ENCODE measurements around the gene SLC38A11.

Gene SLC38A11

DNA sequence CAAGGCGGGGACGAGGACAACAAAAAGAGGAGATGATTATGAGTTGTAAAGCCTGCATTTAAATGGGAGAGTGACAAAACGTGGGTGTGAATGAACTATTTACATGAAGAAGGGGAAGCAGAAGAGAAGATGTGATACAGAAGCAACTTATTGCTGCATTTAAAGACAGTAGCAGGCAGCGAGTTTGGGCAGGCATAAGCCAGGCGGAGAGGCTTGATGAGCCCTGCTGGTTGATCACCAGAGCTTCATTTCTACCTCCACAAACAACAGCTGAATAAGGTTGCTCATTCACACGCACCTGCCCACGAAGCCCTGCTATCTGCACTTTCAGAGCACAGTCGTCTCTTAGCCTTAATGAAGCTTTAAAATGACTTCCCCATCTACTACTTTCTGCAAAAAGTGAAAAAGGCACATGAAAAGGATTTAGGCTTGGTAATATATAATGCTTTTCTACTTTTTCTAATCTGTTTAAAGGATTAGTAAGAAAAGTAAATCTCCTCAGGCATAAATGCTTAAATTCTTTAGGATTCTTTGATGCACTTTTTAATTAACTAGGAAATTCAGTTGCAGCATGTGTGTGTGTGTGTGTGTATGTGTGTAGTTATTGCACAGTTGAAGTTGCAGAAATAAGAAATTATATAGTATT, 3.1 kb downstream of the SLC38A11 start:
- H3K4me3 Mint-ChIP-seq = no peak overlapping the region
- DNase-seq = no peak

DNA sequence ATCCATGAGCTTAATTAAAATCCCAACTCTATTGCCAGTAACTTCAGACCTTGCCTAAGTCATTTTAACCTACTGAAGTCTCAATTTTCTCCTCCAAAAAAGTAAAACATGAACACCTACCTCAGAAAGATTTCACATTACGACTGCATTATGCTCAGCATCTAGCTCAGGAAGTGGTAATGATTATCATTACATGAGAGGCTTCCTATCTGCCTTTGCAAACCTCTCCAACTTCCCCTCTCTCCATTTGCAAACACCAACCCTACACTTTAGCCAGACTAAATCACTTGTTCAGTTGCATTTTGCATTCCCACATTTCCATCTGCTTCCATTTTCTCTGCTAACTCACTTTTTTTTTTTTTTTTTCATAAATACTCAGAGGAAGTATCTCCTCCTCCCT, 6.8 kb downstream of the SLC38A11 start:
- no peak overlapping the region for H3K27ac Mint-ChIP-seq
- H3K9me3 Mint-ChIP-seq = no peaks in the 10 kb centered on the region
- H3K27me3 Mint-ChIP-seq = peaks cover 8% of the 10 kb centered on the region
- H3K4me1 Mint-ChIP-seq = peaks cover 4% of the 10 kb centered on the region
- DNase-seq = no peak
- CTCF ChIA-PET = interaction anchor here (0.8 kb wide), 1 partner anchor 68 kb away, joined by 3 read pairs; no protein-coding TSS in a partner anchor
- no peaks in the 10 kb centered on the region for H3K36me3 Mint-ChIP-seq
- no peak overlapping the region for H3K4me3 Mint-ChIP-seq

More for the DNA sequence above, 3.1 kb downstream of the SLC38A11 start:
- Mint-ChIP-seq H3K4me1 (peaks cover 4% of the 10 kb centered on the region), H3K27me3 (peaks cover 20% of the 10 kb centered on the region), H3K27ac (no peak overlapping the region), H3K36me3 (no peaks in the 10 kb centered on the region), H3K9me3 (no peaks in the 10 kb centered on the region)
- CTCF ChIA-PET = interaction anchor here (0.7 kb wide), 1 partner anchor 12 kb away, joined by 3 read pairs; no protein-coding TSS in a partner anchor

DNA sequence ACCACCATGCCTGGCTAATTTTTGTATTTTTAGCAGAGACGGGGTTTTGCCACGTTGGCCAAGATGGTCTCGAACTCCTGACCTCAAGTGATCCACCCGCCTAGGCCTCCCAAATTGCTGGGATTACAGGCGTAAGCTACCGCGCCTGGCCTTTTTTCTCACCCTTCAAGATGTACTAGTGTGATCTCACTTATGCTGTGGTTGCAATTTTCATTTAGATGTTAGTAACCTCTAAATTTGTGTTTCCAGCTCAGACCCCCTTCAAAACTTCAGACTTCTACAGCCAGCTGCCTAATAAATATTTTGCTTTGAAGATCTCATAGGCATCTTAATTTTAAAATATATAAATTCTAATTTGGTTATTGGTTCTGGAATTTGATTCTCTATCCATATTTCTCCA, 8.0 kb downstream of the SLC38A11 start:
- Mint-ChIP-seq H3K4me1 (peaks cover 4% of the 10 kb centered on the region), H3K27me3 (peaks cover 8% of the 10 kb centered on the region), H3K9me3 (no peaks in the 10 kb centered on the region), H3K4me3 (no peak overlapping the region), H3K27ac (no peak overlapping the region), H3K36me3 (no peaks in the 10 kb centered on the region)
- no peak for DNase-seq
- CTCF ChIA-PET = no interaction called here

DNA sequence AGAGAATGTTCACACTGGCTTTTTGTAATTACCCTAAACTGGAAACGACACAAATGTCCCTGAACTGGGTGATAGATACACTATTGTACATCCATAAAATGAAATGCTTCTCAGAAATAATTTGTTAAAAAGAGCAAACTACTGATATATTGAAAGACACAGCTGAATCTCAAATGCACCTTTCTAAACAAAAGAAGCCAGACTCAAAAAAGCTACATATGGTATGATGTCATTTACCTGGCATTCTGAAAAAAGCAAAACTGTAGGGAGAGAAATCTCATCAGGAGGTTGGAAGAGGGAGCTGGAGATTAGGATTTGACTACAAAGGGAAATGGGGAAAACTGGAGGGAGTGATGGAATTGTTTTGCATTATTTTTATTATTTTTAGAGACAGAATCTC, 12.0 kb downstream of the SLC38A11 start:
- Mint-ChIP-seq H3K36me3 (no peaks in the 10 kb centered on the region), H3K27me3 (no peaks in the 10 kb centered on the region), H3K4me1 (no peaks in the 10 kb centered on the region), H3K9me3 (no peaks in the 10 kb centered on the region), H3K27ac (no peak overlapping the region), H3K4me3 (no peak overlapping the region)
- CTCF ChIA-PET = no interaction called here
- DNase-seq = no peak

DNA sequence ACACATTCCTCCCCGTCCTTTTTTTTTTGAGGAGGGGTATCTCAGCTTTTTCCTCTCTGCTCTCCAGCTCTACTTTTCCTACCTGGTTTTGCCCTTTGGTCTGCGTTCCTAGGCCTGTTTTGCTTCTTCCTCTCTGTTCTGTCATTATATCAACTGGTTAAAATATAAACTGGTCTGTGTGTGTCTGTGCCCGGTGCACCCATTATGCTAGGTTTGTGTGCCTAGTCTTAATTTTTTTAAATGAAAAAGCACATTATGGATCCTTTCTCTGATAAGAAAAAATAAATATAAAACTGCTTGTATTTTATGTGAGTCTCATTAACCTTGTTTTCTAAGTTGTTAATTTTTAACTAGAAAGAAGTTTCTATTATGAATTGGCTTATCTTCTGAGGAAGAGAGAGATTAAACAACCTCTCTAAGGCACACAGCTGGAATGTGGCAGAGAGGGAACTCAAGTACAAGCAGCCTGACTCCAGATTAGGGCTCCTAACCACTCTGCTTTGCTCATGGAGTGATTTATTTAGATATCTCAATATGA, 17.4 kb downstream of the SLC38A11 start:
- H3K4me3 Mint-ChIP-seq = no peak overlapping the region
- no peaks in the 10 kb centered on the region for H3K36me3 Mint-ChIP-seq

DNA sequence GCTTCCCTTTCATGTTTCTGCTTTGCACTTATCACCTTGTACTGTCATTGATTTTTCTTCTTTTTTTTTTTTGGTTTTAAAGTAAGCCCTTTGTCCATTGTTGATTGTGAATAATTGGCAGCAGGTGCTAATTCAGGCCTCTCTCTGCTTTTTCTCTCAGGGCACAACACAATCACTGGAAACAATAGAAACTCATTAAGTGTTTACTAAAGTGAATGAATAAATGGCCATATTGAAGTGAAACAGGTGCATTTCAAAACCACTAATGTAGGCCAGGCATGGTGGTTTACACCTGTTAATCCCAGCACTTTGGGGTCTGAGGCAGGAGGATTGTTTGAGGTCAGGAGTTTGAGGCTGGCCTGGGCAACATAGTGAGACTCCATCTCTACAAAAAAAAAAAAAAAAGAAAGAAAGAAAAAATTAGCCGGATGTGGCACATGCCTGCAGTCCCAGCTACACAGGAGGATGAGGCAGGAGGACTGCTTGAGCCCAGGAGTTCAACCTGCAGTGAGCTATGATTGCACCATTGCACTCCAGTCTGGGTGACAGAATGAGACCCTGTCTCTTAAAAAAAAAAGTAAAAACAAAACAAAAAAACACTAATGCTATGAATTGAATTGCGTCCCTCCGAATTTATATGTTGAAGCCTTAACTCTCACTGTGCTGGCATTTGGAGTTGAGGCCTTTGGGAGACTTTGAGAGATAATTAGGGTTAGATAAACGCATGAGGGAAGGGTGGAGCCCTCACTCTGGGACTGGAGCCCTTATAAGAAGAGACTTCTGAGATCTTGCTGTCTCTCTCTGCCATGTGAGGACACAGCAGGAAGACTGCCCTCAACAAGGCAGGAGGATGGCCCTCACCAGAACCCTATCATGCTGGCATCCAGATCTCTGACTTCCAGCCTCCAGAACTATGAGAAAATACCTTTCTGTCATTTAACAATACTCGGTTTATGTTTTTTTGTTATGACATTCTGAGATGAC, 19.9 kb downstream of the SLC38A11 start:
- no peak for DNase-seq
- H3K27me3 Mint-ChIP-seq = no peaks in the 10 kb centered on the region
- H3K9me3 Mint-ChIP-seq = no peaks in the 10 kb centered on the region
- no peak overlapping the region for H3K27ac Mint-ChIP-seq
- no peaks in the 10 kb centered on the region for H3K36me3 Mint-ChIP-seq
- no peak overlapping the region for H3K4me3 Mint-ChIP-seq
- CTCF ChIA-PET = no interaction called here
- H3K4me1 Mint-ChIP-seq = no peaks in the 10 kb centered on the region

More for the DNA sequence above, 17.4 kb downstream of the SLC38A11 start:
- CTCF ChIA-PET = no interaction called here
- DNase-seq = no peak
- Mint-ChIP-seq H3K9me3 (no peaks in the 10 kb centered on the region), H3K27me3 (no peaks in the 10 kb centered on the region), H3K4me1 (no peaks in the 10 kb centered on the region), H3K27ac (no peak overlapping the region)

DNA sequence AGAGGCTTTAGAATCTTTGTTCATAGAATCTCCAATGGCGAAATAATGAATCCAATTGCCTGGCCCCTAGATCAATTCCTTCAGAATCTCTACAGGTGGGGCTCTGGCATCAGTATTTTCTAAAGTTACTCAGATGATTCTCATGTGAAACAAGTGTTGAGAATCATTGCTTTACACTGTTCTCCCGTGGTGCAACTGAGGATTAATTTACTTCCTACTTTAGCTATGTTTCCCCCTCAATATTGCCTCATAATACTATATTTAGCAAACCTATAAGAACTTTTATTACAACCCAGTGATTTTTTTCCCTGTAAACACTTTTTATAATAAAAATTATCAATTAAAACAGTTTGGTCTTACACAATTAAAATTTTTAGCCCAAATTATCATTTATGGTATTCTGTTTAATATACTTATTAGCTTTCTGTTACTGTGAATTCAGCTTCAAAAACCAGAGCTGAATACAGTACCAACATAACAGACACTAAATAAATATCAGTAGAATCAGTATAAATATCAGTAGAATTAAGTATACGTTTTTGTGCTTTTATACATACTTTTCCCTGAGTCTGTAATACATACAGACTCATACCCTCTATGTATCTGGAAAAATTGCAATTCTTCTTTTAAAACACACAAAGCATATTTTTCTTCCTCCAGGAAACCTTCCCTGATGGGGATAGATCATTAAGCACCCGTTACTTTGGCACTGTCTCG, 20.8 kb downstream of the SLC38A11 start:
- Mint-ChIP-seq H3K4me3 (no peak overlapping the region), H3K27me3 (no peaks in the 10 kb centered on the region), H3K27ac (no peak overlapping the region), H3K4me1 (no peaks in the 10 kb centered on the region), H3K36me3 (no peaks in the 10 kb centered on the region), H3K9me3 (no peaks in the 10 kb centered on the region)
- CTCF ChIA-PET = no interaction called here
- no peak for DNase-seq

DNA sequence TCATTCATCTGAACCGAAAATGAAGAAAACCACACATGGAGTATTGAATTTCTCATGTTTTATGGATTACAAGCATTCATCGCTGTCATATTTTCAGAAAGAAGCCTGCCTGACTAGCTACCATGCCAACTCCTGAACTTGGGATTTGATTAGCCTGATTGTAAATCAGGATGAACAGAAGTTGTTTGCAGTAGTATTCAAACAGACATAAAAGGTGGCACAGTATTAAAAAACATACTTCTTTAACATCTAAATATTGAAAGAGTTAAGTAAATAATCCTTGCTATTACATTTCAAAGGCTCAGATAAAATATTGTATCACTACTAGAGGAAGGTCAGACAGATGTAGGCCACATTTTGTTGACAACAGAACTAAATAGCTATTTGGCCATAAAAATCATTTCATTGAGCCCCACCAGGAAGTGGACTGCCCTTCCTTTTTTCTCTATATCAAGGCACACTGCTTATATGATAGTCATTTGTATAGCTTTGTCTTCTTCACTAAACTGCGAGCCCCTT, 21.6 kb downstream of the SLC38A11 start:
- Mint-ChIP-seq H3K9me3 (peaks cover 1% of the 10 kb centered on the region), H3K4me1 (no peaks in the 10 kb centered on the region), H3K27ac (no peak overlapping the region), H3K4me3 (no peak overlapping the region), H3K27me3 (no peaks in the 10 kb centered on the region), H3K36me3 (no peaks in the 10 kb centered on the region)
- CTCF ChIA-PET = no interaction called here
- no peak for DNase-seq

DNA sequence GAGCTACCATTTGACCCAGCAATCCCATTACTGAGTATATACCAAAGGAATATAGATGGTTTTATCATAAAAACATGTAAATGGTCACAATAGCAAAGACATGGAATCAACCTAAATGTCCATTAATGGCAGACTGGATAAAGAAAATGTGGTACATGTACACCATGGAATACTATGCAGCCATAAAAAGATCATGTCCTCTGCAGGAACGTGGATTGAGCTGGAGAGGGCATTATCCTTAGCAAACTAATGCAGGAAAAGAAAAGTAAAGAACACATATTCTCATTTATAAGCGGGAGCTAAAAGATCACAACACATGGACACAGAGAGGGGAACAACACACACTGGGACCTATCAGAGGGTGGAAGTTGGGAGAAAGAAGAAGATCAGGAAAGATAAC, 22.9 kb downstream of the SLC38A11 start:
- DNase-seq = no peak
- H3K4me1 Mint-ChIP-seq = no peaks in the 10 kb centered on the region
- CTCF ChIA-PET = no interaction called here
- H3K9me3 Mint-ChIP-seq = peaks cover 3% of the 10 kb centered on the region
- no peak overlapping the region for H3K4me3 Mint-ChIP-seq
- H3K36me3 Mint-ChIP-seq = no peaks in the 10 kb centered on the region
- H3K27ac Mint-ChIP-seq = no peak overlapping the region
- H3K27me3 Mint-ChIP-seq = no peaks in the 10 kb centered on the region

DNA sequence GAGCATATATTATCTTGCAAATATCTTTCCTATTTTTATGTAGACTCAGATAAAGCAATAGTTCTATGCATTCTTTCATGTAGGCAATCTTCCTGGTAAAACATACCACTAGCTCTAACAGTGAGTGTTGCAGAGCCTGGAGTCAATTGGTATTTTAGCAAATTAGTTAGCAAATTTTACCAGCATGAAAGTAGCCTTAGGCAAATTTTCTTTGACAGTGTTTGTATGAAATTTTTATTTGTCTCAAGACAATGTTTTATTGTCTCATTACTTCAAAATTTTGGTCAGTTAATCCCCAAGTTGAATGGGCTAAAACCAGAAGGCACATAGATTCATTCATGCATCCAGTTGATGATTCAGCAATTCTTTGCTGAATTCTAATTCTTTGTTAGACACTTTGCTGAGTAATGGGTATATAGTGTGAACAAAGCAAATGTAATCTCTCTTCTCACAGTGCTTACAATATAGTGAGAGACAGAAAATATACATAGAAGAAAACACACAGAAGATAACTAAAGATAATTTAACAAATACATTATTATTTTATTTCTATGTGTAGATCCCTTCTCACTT, 27.1 kb downstream of the SLC38A11 start:
- no peak for DNase-seq
- Mint-ChIP-seq H3K36me3 (no peaks in the 10 kb centered on the region), H3K9me3 (peaks cover 4% of the 10 kb centered on the region), H3K4me3 (no peak overlapping the region), H3K27ac (no peak overlapping the region), H3K27me3 (no peaks in the 10 kb centered on the region), H3K4me1 (no peaks in the 10 kb centered on the region)
- CTCF ChIA-PET = no interaction called here

DNA sequence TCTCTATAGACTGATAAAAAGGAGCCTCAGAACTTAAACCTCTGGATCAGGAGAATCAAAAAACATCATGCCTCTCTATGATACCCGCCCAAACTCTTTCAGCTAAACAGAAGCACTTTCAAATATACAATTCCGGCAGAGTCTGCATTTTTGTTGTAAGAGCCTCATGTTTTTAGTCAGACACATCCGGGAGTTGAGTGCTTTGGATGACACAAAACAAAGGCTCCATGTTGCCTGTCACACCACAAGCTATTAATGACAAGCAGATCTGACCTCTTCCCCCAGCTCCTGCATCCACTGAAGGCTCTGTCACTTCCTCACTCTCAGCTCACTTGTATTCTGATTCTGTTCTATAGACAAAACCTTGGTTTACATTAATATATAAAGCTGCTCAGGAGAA, 33.2 kb downstream of the SLC38A11 start:
- Mint-ChIP-seq H3K27ac (no peak overlapping the region), H3K4me1 (no peaks in the 10 kb centered on the region), H3K36me3 (no peaks in the 10 kb centered on the region), H3K4me3 (no peak overlapping the region), H3K27me3 (no peaks in the 10 kb centered on the region), H3K9me3 (no peaks in the 10 kb centered on the region)
- CTCF ChIA-PET = no interaction called here
- no peak for DNase-seq

DNA sequence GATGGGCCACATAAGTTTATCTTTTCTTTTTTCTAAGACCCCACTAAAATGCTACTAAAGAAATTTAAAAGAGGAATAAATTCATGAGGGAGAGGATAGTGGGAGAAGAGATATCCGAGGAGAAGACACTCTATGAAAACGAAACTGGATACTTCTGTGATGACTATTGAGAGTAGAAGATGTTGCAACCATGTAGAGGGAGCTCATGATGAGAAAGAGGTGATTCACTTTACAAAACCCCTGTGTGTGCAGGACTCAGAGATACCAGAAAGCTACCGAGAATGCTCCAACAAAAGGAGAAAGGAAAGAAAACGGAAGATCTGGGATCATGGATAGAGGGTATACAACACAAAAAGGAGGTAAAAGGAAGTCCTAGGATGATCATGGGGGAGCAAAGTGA, 34.9 kb downstream of the SLC38A11 start:
- Mint-ChIP-seq H3K9me3 (no peaks in the 10 kb centered on the region), H3K27me3 (no peaks in the 10 kb centered on the region), H3K27ac (no peak overlapping the region), H3K4me3 (no peak overlapping the region), H3K4me1 (no peaks in the 10 kb centered on the region), H3K36me3 (no peaks in the 10 kb centered on the region)
- DNase-seq = no peak
- CTCF ChIA-PET = no interaction called here

DNA sequence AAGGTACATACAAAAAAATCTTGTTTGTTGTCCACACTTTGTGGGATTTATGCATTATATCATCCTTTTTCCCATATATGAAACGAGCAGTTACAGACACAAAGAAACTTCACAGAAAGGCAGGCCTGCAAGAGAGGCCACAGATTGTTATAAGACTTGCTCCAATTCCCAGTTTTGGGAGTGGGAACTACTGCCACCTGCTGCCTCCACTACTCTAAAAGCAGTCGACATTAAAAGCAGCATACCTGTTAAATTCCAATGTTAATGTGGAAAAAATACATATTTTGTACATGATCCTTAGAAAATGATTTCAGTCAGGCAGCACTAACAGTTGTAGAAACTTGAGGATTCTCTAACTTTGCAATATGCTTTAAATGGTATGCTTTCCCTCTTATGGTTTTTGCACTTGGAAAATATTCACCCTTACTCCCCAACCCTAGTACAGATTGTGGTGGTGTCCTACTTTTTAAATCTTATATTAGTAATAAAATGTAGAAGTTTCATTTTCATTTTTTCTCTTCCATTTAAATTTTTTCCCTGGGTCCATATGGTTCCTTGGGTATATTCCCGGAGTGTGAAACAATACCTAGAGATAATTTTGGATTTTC, 37.9 kb downstream of the SLC38A11 start:
- no peaks in the 10 kb centered on the region for H3K4me1 Mint-ChIP-seq
- CTCF ChIA-PET = interaction anchor here (1.0 kb wide), 1 partner anchor 180 kb away, joined by 3 read pairs; no protein-coding TSS in a partner anchor
- no peak overlapping the region for H3K4me3 Mint-ChIP-seq
- DNase-seq = no peak
- H3K27me3 Mint-ChIP-seq = no peaks in the 10 kb centered on the region
- H3K27ac Mint-ChIP-seq = no peak overlapping the region
- H3K36me3 Mint-ChIP-seq = no peaks in the 10 kb centered on the region
- H3K9me3 Mint-ChIP-seq = no peaks in the 10 kb centered on the region
